Non-pigmented ciliary epithelial cell (primary cell): Measurements from ENCODE around the gene CLDN9.
A peak's percentile ranks its signal among the peaks of the same experiment; 100 is the strongest.

ENCODE experiments used
- DNase-seq: peaks from one replicate; pipeline ENCODE4 v3.0.0-alpha.2; 2010; ENCODE audit warnings: low read depth

Gene CLDN9

DNA sequence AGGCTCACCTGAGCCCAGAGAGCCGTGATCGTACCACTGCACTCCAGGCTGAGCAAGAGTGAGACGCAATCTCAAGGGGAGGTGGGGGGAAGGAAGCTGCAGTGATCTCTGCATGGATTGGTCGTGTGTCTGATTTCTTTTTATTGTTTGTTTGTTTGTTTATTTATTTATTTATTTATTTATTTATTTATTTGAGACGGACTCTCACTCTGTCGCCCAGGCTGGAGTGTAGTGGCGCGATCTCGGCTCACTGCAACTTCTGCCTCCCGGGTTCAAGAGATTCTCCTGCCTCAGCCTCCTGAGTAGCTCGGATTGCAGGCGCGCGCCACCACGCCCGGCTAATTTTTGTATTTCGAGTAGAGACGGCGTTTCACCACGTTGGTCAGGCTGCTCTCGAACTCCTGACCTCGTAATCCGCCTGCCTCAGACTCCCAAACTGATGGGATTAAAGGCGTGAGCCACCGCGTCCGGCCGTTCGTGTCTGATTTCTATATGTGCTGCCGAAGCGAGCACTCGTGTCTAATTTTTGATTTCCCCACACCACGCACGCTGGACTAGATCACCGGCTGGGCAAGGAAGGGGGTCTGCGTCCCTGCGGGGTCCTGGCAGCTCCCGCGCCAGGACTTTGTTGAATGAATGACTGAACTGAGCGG lies 7.0 kb downstream of the CLDN9 start:
- no peak for DNase-seq

DNA sequence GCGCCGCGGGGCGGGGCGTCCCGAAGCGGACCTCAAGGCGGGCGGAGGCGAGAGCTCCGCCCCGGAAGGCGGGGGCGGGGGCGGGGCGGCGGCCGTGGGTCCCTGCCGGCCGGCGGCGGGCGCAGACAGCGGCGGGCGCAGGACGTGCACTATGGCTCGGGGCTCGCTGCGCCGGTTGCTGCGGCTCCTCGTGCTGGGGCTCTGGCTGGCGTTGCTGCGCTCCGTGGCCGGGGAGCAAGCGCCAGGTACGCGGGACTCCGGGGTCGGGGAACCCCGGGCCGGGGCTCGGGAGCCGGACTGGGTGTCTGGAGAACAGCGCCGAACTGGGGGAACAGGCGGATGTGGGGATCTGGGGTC lies 7.5 kb downstream of the CLDN9 start, which contains the start of gene TNFRSF12A:
Gene TNFRSF12A (plus strand): TSS at position 122 of the 357 bp plus-strand sequence. CDS start 30 bp downstream, at position 152.
- DNase-seq, result peak; percentile 14

DNA sequence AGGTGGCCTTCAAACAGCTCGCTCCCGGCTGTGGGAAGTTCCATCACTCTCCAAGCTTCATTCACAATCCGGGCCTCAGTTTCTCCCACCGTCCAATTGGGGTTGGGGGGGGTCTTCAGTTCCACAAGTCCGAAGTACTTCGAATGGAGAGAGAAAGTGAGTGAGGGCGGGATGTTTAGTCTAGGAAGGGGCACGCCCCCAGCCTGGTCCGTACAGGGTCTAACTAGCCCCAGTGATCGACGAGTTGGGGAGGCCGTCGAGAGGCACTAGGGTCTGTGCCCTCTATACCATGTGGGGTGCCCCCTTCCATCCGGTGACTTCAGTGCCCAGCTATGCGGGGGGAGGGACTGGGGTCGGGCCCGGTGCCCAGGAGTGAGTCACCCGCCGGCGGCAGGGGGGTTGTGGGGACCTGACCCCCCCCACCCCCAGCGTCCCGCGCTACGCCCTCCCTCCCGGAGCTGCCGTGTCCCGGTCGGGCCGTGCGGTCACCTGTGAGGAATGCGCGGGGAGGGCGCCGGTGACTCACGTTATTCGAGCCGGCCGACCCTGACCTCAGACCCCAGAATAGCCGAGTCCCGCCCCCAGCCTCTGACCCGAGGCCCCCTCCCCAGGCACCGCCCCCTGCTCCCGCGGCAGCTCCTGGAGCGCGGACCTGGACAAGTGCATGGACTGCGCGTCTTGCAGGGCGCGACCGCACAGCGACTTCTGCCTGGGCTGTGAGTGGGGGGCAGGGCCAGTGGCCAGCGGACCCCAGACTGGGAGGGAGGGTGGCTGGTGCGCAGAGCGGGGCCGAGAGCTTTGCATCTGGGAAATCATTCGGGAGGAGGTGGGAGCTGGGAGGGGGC lies 8.1 kb downstream of the CLDN9 start:
- DNase-seq, result peak; percentile 59

DNA sequence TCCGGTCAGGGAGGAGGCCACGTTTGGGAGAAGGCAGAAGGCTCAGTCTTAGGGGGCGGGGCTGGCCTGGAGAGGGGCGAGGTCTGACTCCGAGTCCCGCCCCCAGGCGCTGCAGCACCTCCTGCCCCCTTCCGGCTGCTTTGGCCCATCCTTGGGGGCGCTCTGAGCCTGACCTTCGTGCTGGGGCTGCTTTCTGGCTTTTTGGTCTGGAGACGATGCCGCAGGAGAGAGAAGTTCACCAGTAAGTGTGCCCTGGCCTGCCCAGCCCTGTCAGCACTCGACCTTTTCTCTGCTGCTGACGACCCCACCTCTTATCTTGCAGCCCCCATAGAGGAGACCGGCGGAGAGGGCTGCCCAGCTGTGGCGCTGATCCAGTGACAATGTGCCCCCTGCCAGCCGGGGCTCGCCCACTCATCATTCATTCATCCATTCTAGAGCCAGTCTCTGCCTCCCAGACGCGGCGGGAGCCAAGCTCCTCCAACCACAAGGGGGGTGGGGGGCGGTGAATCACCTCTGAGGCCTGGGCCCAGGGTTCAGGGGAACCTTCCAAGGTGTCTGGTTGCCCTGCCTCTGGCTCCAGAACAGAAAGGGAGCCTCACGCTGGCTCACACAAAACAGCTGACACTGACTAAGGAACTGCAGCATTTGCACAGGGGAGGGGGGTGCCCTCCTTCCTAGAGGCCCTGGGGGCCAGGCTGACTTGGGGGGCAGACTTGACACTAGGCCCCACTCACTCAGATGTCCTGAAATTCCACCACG lies 8.9 kb downstream of the CLDN9 start:
- DNase-seq, result peak; percentile 73

GRCh38 chr16:3022208-3022683 lies 9.5 kb downstream of the CLDN9 start:
- DNase-seq, result peak; percentile 86

DNA sequence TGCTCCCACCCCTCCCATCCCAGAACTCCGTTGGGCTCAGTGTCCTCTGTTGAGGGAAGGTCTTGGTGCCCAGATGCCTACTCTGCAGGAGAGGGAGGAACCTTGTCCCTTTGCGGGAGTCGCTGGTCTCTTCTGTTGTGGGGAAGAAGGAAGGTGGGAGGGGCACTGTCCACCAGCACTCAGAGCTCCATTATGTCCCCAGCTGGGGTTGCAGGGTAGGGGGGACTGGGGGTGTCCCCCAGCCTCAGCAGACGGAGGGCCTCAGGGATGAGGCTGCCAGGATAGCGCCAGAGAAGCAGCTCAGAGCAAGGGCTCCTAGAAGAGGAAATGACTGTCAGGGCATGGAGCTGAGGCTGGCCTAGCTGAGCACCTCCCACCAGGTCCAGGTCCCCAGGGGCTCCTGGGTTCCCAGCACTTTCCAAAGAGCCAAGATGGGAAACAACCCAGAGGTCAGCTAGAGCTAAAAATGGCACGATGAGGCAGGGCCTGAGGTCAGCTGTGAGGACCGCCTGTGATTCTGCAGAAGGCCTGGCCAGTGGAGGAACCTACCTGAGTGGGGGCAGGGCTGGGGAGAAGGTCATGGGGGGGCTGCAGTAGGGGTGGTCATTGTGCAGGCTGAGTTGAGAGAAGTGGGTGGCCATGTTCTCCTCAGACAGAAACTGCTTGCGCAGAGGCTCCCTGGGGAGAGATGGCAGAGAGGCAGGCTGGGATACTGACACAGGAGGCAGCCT lies 10.1 kb downstream of the CLDN9 start:
- DNase-seq, result no peak

- no peak for DNase-seq
Measured at GRCh38 chr16:3023415-3023668, 10.6 kb downstream of the CLDN9 start.

GRCh38 chr16:3023669-3024478 lies 11.2 kb downstream of the CLDN9 start, which contains the start of the genes HCFC1R1 and THOC6:
Gene HCFC1R1 (minus strand): TSS chr16:3023942. CDS start chr16:3023941, 1 bp downstream.
Gene THOC6 (plus strand): TSS chr16:3024035. CDS start chr16:3024327, 292 bp downstream.
- DNase-seq, result peak; percentile 94

DNA sequence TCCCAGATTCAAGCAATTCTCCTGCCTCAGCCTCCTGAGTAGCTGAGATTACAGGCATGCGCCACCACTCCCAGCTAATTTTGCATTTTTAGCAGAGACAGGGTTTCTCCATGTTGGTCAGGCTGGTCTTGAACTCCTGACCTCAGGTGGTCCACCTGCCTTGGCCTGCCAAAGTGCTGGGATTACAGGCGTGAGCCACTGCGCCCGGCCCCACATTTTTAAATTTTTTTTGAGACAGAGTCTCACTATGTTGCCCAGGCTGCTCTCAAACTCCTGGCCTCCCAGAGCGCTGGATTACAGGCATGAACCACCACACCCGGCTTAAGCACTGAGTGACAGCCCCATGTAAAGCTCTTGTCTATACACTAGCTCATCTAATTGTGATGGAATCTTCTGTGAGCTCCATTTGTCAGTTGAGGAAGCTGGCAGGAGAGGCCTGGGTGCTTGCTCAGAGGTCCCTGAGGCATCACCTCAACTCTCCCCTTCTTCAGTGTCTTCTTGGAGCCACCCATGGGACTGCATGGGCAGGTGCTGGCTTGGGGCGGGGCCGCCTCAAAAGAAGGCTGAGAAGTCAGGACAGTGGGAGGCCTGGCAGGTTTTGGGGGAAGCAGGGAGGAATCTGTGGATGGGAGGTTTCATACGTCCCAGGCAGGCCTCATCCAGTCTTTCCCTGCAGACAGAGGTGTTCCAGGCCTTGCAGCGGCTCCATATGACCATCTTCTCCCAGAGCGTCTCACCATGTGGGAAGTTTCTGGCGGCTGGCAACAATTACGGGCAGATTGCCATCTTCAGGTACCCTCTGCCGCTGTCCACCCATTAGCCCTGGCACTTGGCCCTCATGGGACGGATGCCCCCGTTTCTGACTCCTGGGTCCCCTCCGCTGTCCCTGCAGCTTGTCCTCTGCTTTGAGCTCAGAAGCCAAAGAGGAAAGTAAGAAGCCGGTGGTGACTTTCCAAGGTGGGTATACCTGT lies 12.6 kb downstream of the CLDN9 start:
- no peak for DNase-seq

DNA sequence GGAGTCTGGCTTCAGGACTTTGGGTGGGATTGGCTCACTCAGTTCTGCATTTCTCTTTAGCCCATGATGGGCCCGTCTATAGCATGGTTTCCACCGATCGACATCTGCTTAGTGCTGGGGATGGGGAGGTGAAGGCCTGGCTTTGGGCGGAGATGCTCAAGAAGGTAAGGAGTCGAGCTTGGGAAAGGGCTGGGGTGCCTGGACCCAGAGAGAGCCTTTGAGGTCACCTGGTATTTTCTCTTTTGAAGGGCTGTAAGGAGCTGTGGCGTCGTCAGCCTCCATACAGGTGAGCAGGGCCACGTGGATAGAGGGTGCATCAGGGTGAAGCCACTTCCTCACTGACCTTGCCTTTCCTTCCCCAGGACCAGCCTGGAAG lies 13.3 kb downstream of the CLDN9 start:
- no peak for DNase-seq

- DNase-seq, result no peak
Measured at GRCh38 chr16:3026609-3027488, 14.1 kb downstream of the CLDN9 start.

DNA sequence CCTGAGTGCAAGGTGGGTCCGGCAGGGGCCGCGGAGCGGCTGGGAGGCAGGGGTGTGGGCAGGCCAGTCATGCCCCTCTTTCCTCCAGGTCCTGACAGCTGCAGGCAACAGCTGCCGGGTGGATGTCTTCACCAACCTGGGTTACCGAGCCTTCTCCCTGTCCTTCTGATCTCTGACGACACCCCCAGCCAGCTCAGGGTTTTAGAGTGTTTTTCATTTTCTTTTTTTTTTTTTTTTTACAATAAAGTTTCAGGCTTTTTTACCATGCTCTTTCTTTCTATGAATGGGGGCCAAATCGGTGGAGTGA lies 14.7 kb downstream of the CLDN9 start:
- DNase-seq, result no peak

GRCh38 chr16:3027983-3028715 lies 15.4 kb downstream of the CLDN9 start:
- DNase-seq, result peak; percentile 17

- DNase-seq, result no peak
Measured at GRCh38 chr16:3028716-3029319, 16.1 kb downstream of the CLDN9 start.

DNA sequence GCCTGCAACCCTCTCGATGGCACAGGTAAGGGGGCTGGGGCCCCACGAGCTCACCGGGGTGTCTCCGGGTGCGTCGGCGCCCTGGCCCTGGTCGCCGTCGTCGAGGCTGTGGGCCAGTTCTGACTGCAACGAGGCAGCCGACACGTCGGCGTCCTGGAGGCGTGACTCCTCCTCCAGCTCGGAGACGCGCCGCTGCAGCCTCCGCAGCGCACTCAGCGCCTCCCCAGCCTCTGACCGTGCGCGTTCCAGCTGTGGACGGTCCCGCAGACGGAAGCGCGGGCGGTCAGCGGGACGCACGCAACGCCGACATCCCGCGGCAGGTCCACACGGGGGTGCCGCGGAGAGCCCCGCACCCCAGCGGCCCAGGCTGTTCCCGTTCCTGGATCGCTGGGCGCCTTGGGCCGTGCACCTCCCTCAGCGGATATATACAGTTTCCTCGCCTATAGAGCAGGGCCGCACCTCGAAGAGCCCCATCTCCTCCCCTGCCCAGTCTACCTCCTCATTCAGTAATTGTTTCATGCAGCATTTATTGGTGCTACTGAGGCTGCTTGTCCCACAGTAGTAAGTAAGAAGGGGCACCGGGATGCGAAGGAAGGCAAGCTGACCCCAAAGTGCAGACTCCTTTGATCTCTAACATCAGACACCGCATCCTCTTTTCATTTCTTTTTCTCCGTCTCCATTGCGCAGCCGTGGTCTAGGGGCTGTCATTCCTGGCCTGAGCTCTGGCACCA lies 16.9 kb downstream of the CLDN9 start:
- no peak for DNase-seq

GRCh38 chr16:3030222-3031212 lies 17.8 kb downstream of the CLDN9 start:
- DNase-seq, result no peak
